ENCODE data around the gene MAP4K3.

The MAP4K3 gene

GRCh38 chr2:39443009-39443408, 5.9 kb upstream of the MAP4K3 start:
- no peak for DNase-seq

- DNase-seq = no peak
Measured at GRCh38 chr2:39437522-39438296, 624 bp upstream of the MAP4K3 start.

GRCh38 chr2:39435741-39436591, 1.1 kb downstream of the MAP4K3 start:
- DNase-seq = no peak

- no peak for DNase-seq
Measured at GRCh38 chr2:39435234-39435633, 1.9 kb downstream of the MAP4K3 start.

GRCh38 chr2:39434233-39434897, 2.7 kb downstream of the MAP4K3 start:
- DNase-seq = no peak

GRCh38 chr2:39433586-39434195, 3.4 kb downstream of the MAP4K3 start:
- no peak for DNase-seq

GRCh38 chr2:39432701-39433100, 4.4 kb downstream of the MAP4K3 start:
- DNase-seq = no peak

GRCh38 chr2:39431592-39432316, 5.3 kb downstream of the MAP4K3 start:
- peak; percentile 29 for DNase-seq

- DNase-seq = no peak
Measured at GRCh38 chr2:39429746-39430145, 7.3 kb downstream of the MAP4K3 start.

GRCh38 chr2:39424951-39425350, 12.1 kb downstream of the MAP4K3 start:
- DNase-seq = no peak

GRCh38 chr2:39422700-39423099, 14.4 kb downstream of the MAP4K3 start:
- DNase-seq = no peak

- no peak for DNase-seq
Measured at GRCh38 chr2:39421354-39421753, 15.7 kb downstream of the MAP4K3 start.

GRCh38 chr2:39419282-39420223, 17.5 kb downstream of the MAP4K3 start:
- no peak for DNase-seq

GRCh38 chr2:39418491-39418890, 18.6 kb downstream of the MAP4K3 start:
- no peak for DNase-seq

- no peak for DNase-seq
Measured at GRCh38 chr2:39416140-39416539, 20.9 kb downstream of the MAP4K3 start.

GRCh38 chr2:39413063-39413737, 23.9 kb downstream of the MAP4K3 start:
- peak; percentile 43 for DNase-seq

GRCh38 chr2:39411181-39411944, 25.7 kb downstream of the MAP4K3 start:
- DNase-seq = peak; percentile 16

- no peak for DNase-seq
Measured at GRCh38 chr2:39409697-39410389, 27.2 kb downstream of the MAP4K3 start.

Data from MV-4-11 (cell line).